Psoas muscle (tissue), 8 donors: ENCODE results near the gene ALG10. TPM values are rescaled to one million over a fixed set of nuclear protein-coding genes. Genes with fewer than 3 reads are reported as not detected.
"Not testable (repeated sequence)": the region's sequence is repeated elsewhere in the genome, so short reads cannot be mapped to it uniquely, and the experiment has no call there.

Experiments used
- ATAC-seq, 4 donors: fragments of 200-7000 bp; cut with Tn5 transposase; one replicate each; pipeline ENCODE4 v1.9.1; 2020; ENCODE audit warnings: moderate library complexity in 3 of 4, mild to moderate bottlenecking in 2 of 4
- DNase-seq, 2 donors: peaks; one replicate each; pipeline ENCODE4 v3.0.0-alpha.2; 2020
- H3K27ac ChIP-seq: fragments of 200-600 bp; one replicate; pipeline ENCODE4 v1.8.0; 2022
- H3K27me3 ChIP-seq, 3 donors: fragments of 200-600 bp in 1 of 3; one replicate each; pipeline versions ENCODE4 v1.6.1 to v1.8.0; 2013 to 2022; ENCODE audit warnings: low read length in 2 of 3, mild to moderate bottlenecking in 2 of 3, moderate library complexity in 1 of 3; ENCODE audit not compliant: insufficient read depth in 3 of 3
- H3K36me3 ChIP-seq, 2 donors: fragments of 200-600 bp in 1 of 2; one replicate each; pipeline versions ENCODE4 v1.6.1 to v1.8.0; 2013 to 2022; ENCODE audit warnings: low read depth in 1 of 2, mild to moderate bottlenecking in 1 of 2, moderate library complexity in 1 of 2; ENCODE audit not compliant: insufficient read depth in 1 of 2
- H3K4me1 ChIP-seq: fragments of 200-600 bp; one replicate; pipeline ENCODE4 v1.8.0; 2022
- H3K4me3 ChIP-seq: fragments of 200-600 bp; one replicate; pipeline ENCODE4 v1.8.0; 2022; ENCODE audit warnings: mild to moderate bottlenecking
- H3K9me3 ChIP-seq: fragments of 200-600 bp; one replicate; pipeline ENCODE4 v1.8.0; 2022
- WGBS, 3 donors: extraction: QIAGEN DNeasy Blood & Tissue Kit; methylation state at CpG; one replicate each; pipeline versions ENCODE4 v1.1.6 to v1.1.7; 2013; 5-methylcytosine and 5-hydroxymethylcytosine counted together
- intact Hi-C, 2 donors: fragments of 100-400 bp; cut with DNase I; formaldehyde crosslinking; loops; one replicate each; pipeline versions ENCODE4 v1.11.0 to v1.14.2; 2022
- polyA plus RNA-seq, 3 donors: library from polyadenylated mRNA; stranded (reverse); fragments of 200-250 nt; gene quantifications; one replicate each; pipeline ENCODE4 v1.2.3, GENCODE V29; 2013
- total RNA-seq, 4 donors: library from RNA; stranded (reverse); fragmentation: NEBNext Ultra II Directional in 2 of 4; extraction: Animal tissue kit (Norgen Biotek cat#: 25700) in 2 of 4; gene quantifications; one replicate each; pipeline versions ENCODE4 v1.2.1 to v1.2.4, GENCODE V29; 2021 to 2023
- TF ChIP-seq, protein P1 (sequence below): fragments of 200-600 bp; IDR thresholded peaks from one replicate; pipeline ENCODE4 v1.8.0; 2022; ENCODE audit warnings: antibody characterized with exemption
- donor health status: healthy with polysubstance abuse.
- donor health status: DM: no; HTN: no; CAD: no; lungs with moderate emphysema.
- donor health status: Bipolar disorder and iron deficiency.
- donor health status: healthy.
- donor health status: DM: yes; HTN: yes; CAD: no.
- donor health status: DM: no; HTN: no; CAD: no.
- donor health status: DM: no; HTN: no; CAD: no.
- donor health status: DM: yes; HTN: yes; CAD: no.

The ALG10 gene
- total and polyA plus RNA-seq, 7 donors = 1.4 to 5.6 (median 2.5) TPM

GRCh38 chr12:34030591-34030990, 8.3 kb downstream of the ALG10 start:
- H3K4me1 ChIP-seq = no peaks in the 10 kb centered on the region
- intact Hi-C loops = no loop called here
- TF ChIP-seq, protein P1, sequence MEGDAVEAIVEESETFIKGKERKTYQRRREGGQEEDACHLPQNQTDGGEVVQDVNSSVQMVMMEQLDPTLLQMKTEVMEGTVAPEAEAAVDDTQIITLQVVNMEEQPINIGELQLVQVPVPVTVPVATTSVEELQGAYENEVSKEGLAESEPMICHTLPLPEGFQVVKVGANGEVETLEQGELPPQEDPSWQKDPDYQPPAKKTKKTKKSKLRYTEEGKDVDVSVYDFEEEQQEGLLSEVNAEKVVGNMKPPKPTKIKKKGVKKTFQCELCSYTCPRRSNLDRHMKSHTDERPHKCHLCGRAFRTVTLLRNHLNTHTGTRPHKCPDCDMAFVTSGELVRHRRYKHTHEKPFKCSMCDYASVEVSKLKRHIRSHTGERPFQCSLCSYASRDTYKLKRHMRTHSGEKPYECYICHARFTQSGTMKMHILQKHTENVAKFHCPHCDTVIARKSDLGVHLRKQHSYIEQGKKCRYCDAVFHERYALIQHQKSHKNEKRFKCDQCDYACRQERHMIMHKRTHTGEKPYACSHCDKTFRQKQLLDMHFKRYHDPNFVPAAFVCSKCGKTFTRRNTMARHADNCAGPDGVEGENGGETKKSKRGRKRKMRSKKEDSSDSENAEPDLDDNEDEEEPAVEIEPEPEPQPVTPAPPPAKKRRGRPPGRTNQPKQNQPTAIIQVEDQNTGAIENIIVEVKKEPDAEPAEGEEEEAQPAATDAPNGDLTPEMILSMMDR = no peak
- no peaks in the 10 kb centered on the region for H3K9me3 ChIP-seq
- WGBS, 3 donors = 90 to 92% (median 90%) methylated on average over 4 of the region's 4 CpGs
- no peak overlapping the region for H3K27ac ChIP-seq
- no peaks in the 10 kb centered on the region for H3K27me3 ChIP-seq
- no peak for DNase-seq
- no peak for ATAC-seq
- H3K36me3 ChIP-seq = peaks cover 0 to 12% of the 10 kb centered on the region in 2 donors
- no peak overlapping the region for H3K4me3 ChIP-seq

DNA sequence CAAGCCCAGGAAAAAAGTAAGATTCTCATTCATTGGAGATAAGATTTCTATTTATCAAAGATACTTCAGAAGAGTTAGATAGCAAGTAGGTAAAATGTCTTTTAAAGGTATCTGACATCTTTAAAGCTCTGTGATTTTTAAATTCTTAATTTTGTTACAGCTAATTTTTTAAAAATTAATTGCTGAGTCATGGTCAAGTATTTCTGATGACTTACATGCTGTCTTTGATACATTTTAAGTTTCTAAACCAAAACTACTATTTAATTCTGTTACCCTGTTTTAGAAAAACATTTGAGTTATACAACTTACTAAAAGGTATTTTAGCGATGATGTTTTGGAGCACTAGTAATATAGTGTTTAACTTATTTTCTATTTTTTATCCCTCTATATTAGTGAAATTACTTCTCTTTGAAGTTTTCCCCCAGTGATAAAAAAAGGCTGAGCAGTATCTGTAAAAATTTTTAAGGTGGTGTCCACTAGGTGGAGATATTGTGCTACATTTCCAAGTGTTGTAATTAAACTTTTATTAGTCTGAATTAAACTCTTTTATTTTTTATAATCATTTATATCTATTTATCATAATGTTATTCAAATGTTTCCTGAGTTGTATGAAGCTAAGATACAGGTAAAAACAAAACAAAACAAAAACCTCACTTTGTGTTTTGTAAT, 11.5 kb downstream of the ALG10 start:
- no peaks in the 10 kb centered on the region for H3K27me3 ChIP-seq
- TF ChIP-seq, protein P1 = peak; percentile 58
- H3K27ac ChIP-seq = no peak overlapping the region
- WGBS, 3 donors = 25 to 27% (median 26%) methylated on average over 1 of the region's 1 CpG
- intact Hi-C loops = no loop called here
- ATAC-seq (no peak), DNase-seq (no peak)
- no peaks in the 10 kb centered on the region for H3K36me3 ChIP-seq
- no peak overlapping the region for H3K4me3 ChIP-seq
- H3K9me3 ChIP-seq = no peaks in the 10 kb centered on the region
- H3K4me1 ChIP-seq = no peaks in the 10 kb centered on the region

DNA sequence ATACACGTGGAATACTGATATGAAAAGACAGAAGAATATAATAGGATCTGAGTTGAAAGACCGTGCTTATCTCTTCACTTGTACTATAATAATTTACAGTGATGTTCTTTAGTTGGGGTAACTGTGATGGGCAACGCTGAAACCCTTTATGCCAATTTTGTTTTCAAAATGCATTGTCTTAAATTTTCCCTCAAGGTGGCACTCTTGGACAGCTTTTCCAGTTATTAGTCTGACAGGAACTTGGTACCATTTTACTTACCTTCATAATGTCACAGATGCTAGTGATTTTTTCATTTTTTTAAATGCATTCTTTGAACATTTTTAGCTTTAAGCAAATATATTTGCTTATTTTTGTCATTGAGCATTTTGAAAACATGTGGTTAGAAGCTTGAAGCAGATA, 16.1 kb downstream of the ALG10 start:
- ATAC-seq, H3K4me1 ChIP-seq, intact Hi-C loops, H3K4me3 ChIP-seq, H3K9me3 ChIP-seq, H3K36me3 ChIP-seq, H3K27ac ChIP-seq, DNase-seq, H3K27me3 ChIP-seq: not testable (repeated sequence)
- WGBS, 3 donors = 83 to 89% (median 88%) methylated on average over 3 of the region's 3 CpGs

- TF ChIP-seq, protein P1 = no peak
- intact Hi-C loops = no loop called here
- Histone ChIP-seq H3K27me3 (no peaks in the 10 kb centered on the region), H3K36me3 (no peaks in the 10 kb centered on the region), H3K4me1 (no peaks in the 10 kb centered on the region), H3K27ac (no peak overlapping the region), H3K9me3 (peaks cover 13% of the 10 kb centered on the region), H3K4me3 (no peak overlapping the region)
- no peak for DNase-seq
- no peak for ATAC-seq
Observed at GRCh38 chr12:34046570-34046969, 24.3 kb downstream of the ALG10 start.

DNA sequence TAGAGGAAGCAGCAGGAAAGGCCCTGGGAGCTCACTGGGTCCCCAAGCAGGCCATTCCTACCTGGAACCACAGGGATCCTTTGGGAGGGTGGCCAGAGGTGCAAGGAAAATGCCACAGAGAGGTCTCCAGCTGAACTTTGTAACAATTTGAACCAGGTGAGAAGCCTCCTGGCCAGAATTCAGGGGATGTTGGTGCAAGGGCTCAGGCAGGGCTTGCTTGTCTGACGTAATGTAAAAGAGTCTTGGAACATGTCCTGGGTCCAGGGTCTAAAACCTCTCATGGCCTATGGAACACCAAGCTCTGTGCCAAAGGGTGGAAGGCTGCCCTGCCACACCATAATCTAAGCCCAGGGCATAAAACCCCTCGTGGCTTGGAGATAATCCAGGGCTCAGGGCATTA, 25.6 kb downstream of the ALG10 start:
- H3K27me3 ChIP-seq, DNase-seq, H3K27ac ChIP-seq, ATAC-seq, H3K36me3 ChIP-seq, H3K4me1 ChIP-seq, intact Hi-C loops, H3K4me3 ChIP-seq: not testable (repeated sequence)
- 63 to 72% (median 67%) methylated on average over 2 of the region's 2 CpGs for WGBS, 3 donors
- H3K9me3 ChIP-seq = peaks cover 15% of the 10 kb centered on the region

DNA sequence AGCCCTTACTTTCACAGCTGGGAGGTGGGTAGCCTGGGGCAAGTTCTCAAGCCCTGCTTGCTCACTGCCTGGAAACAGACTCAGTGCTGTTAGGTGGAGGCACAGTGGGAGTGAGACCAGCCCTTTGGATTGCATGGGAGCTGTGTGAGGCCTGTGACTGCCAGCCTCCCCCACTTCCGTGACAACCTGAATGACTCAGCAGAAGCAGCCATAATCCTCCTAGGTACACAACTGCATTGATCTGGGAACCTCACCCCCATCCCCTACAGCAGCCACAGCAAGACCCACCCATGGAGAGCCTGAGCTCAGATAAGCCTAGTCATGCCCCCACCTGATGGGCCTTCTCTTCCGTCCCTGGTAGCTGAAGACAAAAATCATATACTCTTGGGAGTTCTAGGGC, 26.4 kb downstream of the ALG10 start:
- intact Hi-C loops = no loop called here
- 95 to 98% (median 95%) methylated on average over 2 of the region's 2 CpGs for WGBS, 3 donors

More for the DNA sequence above, 26.4 kb downstream of the ALG10 start:
- H3K36me3 ChIP-seq = no peaks in the 10 kb centered on the region
- no peaks in the 10 kb centered on the region for H3K27me3 ChIP-seq
- ATAC-seq (no peak), DNase-seq (no peak)
- peaks cover 15% of the 10 kb centered on the region for H3K9me3 ChIP-seq
- TF ChIP-seq, protein P1 = no peak
- H3K4me1 ChIP-seq = no peaks in the 10 kb centered on the region
- no peak overlapping the region for H3K27ac ChIP-seq
- H3K4me3 ChIP-seq = no peak overlapping the region
